ENCODE measurements around the gene DMKN.
"Not testable (repeated sequence)": the region's sequence is repeated elsewhere in the genome, so short reads cannot be mapped to it uniquely, and the experiment has no call there.

Gene DMKN

GRCh38 chr19:35495107-35496064, 18.1 kb downstream of the DMKN start:
- peak; percentile 68 to 73 for DNase-seq

- no peak for DNase-seq
Measured at GRCh38 chr19:35493971-35494370, 19.5 kb downstream of the DMKN start.

- no peak for DNase-seq
Measured at GRCh38 chr19:35491836-35492360, 21.6 kb downstream of the DMKN start.

GRCh38 chr19:35490364-35490763, 23.1 kb downstream of the DMKN start, which contains the start of gene KRTDAP:
TSS of gene KRTDAP (minus strand) at chr19:35490464. CDS start at chr19:35490442, 22 bp downstream.
- DNase-seq, result no peak

- DNase-seq, result no peak
Measured at GRCh38 chr19:35488677-35489076, 24.8 kb downstream of the DMKN start.

GRCh38 chr19:35487656-35488182, 25.7 kb downstream of the DMKN start:
- DNase-seq, result no peak

GRCh38 chr19:35486268-35486708, 27.2 kb downstream of the DMKN start:
- DNase-seq, result no peak

GRCh38 chr19:35484252-35485036, 29.0 kb downstream of the DMKN start:
- peak in 1 of 2 donors; percentile 49 for DNase-seq

- no peak for DNase-seq
Measured at GRCh38 chr19:35483089-35483488, 30.4 kb downstream of the DMKN start.

GRCh38 chr19:35478794-35479677, 34.4 kb downstream of the DMKN start:
- no peak for DNase-seq

GRCh38 chr19:35476149-35476548, 37.3 kb downstream of the DMKN start:
- no peak for DNase-seq

- DNase-seq, result not testable (repeated sequence)
Measured at GRCh38 chr19:35474594-35474993, 38.9 kb downstream of the DMKN start.

GRCh38 chr19:35474104-35474503, 39.3 kb downstream of the DMKN start:
- no peak for DNase-seq

- DNase-seq, result no peak
Measured at GRCh38 chr19:35471946-35472345, 41.5 kb downstream of the DMKN start.

GRCh38 chr19:35471075-35471474, 42.4 kb downstream of the DMKN start:
- DNase-seq, result not testable (repeated sequence)

GRCh38 chr19:35470128-35470527, 43.3 kb downstream of the DMKN start:
- no peak for DNase-seq

- peak; percentile 73 to 79 for DNase-seq
Measured at GRCh38 chr19:35468637-35469036, 44.8 kb downstream of the DMKN start.

GRCh38 chr19:35466259-35466658, 47.2 kb downstream of the DMKN start:
- DNase-seq, result no peak

GRCh38 chr19:35462956-35463355, 50.5 kb downstream of the DMKN start:
- DNase-seq, result not testable (repeated sequence)

GRCh38 chr19:35462476-35462953, 50.9 kb downstream of the DMKN start:
- DNase-seq, result peak; percentile 71 to 80

- DNase-seq, result not testable (repeated sequence)
Measured at GRCh38 chr19:35461788-35462187, 51.7 kb downstream of the DMKN start.

GRCh38 chr19:35461060-35461459, 52.4 kb downstream of the DMKN start:
- no peak for DNase-seq

Measured in CD4-positive, alpha-beta T cell treated with Interleukin-1 beta for 1 hour (primary cell).